B cell (primary cell): Measurements from ENCODE around the gene CDK6. TPM values are rescaled to one million over a fixed set of nuclear protein-coding genes. Genes with fewer than 3 reads are reported as not detected.

ENCODE experiments used
- ATAC-seq: fragments of 200-7000 bp; cut with Tn5 transposase; one replicate; pipeline ENCODE4 v1.10.0; 2021; ENCODE audit warnings: low read depth, mild to moderate bottlenecking, moderate number of reproducible peaks, moderate library complexity
- CTCF ChIA-PET: fragments of 350-600 bp; sonication (Branson Sonifier 250); formaldehyde crosslinking; loops from one replicate; lab custom pipeline; 2021; ENCODE audit warnings: antibody characterized with exemption, inconsistent platforms; lab: Charles Lee
- POLR2A ChIA-PET: fragments of 350-600 bp; sonication (Branson Sonifier 250); formaldehyde crosslinking; loops from one replicate; lab custom pipeline; 2021; ENCODE audit warnings: antibody characterized with exemption; lab: Charles Lee
- DNase-seq: peaks from one replicate; pipeline ENCODE4 v3.0.0; 2013
- H2AFZ ChIP-seq: 2 replicates; pipeline ENCODE4 v1.6.1; 2012; ENCODE audit warnings: mild to moderate bottlenecking, low read depth, low read length; ENCODE audit not compliant: insufficient read depth, poor library complexity, severe bottlenecking
- H3K27ac ChIP-seq, 2 donors: 1 replicate in 1 of 2; 2 replicates in 1 of 2; pipeline ENCODE4 v1.5.1; 2012 to 2013; ENCODE audit warnings: low read length in 2 of 2, mild to moderate bottlenecking in 2 of 2, moderate library complexity in 1 of 2
- H3K27me3 ChIP-seq, 4 experiments: fragments of 200-600 bp in 1 of 4; sonication (generic) in 1 of 4; replicated peaks in 1 of 4; 1 replicate in 2 of 4; 2 replicates in 2 of 4; pipeline versions ENCODE4 v1.6.1 to v1.7.0; 2013 to 2016; ENCODE audit warnings: low read length in 3 of 4, mild to moderate bottlenecking in 2 of 4, mixed read lengths in 1 of 4, moderate library complexity in 1 of 4; ENCODE audit not compliant: insufficient read depth in 4 of 4, control insufficient read depth in 3 of 4; ENCODE audit errors: control extremely low read depth in 1 of 4
- H3K36me3 ChIP-seq, 2 experiments: replicated peaks in 1 of 2; 1 replicate in 1 of 2; 2 replicates in 1 of 2; pipeline versions ENCODE4 v1.6.1 to v1.7.1; 2013; ENCODE audit warnings: low read length in 1 of 2; ENCODE audit not compliant: insufficient read depth in 2 of 2, control insufficient read depth in 1 of 2; ENCODE audit errors: control extremely low read depth in 1 of 2, extremely low read depth in 1 of 2
- H3K4me1 ChIP-seq, 2 donors: fragments of 200-600 bp in 1 of 2; sonication (generic) in 1 of 2; 1 replicate in 1 of 2; 2 replicates in 1 of 2; pipeline versions ENCODE4 v1.5.1 to v1.6.1; 2013 to 2017; ENCODE audit warnings: low read length in 2 of 2; ENCODE audit not compliant: control insufficient read depth in 2 of 2, insufficient read depth in 2 of 2
- H3K4me2 ChIP-seq: replicated peaks from 2 replicates; pipeline ENCODE3; 2012; ENCODE audit warnings: mild to moderate bottlenecking, low read depth, low read length; ENCODE audit not compliant: poor library complexity, severe bottlenecking
- H3K4me3 ChIP-seq, 5 experiments: fragments of 200-600 bp in 1 of 5; sonication (generic) in 1 of 5; 1 replicate in 3 of 5; 2 replicates in 2 of 5; pipeline versions ENCODE4 v1.5.1 to v1.7.0; 2011 to 2016; ENCODE audit warnings: low read length in 4 of 5, mild to moderate bottlenecking in 4 of 5, low read depth in 2 of 5, control low read depth in 1 of 5, moderate library complexity in 1 of 5; ENCODE audit not compliant: insufficient read depth in 1 of 5; ENCODE audit errors: control extremely low read depth in 1 of 5, extremely low read depth in 1 of 5
- H3K79me2 ChIP-seq: fragments of 200-600 bp; sonication (generic); one replicate; pipeline ENCODE4 v1.6.0; 2016; ENCODE audit warnings: low read length; ENCODE audit not compliant: control insufficient read depth, insufficient read depth
- H3K9ac ChIP-seq: fragments of 200-600 bp; sonication (generic); 2 replicates; pipeline ENCODE4 v1.6.1; 2017; ENCODE audit warnings: mild to moderate bottlenecking, low read length, moderate library complexity
- H3K9me3 ChIP-seq, 3 donors: one replicate each; pipeline versions ENCODE4 v1.6.1 to v1.7.1; 2013; ENCODE audit warnings: low read length in 2 of 3; ENCODE audit not compliant: control insufficient read depth in 2 of 3, insufficient read depth in 1 of 3; ENCODE audit errors: control extremely low read depth in 1 of 3
- H4K20me1 ChIP-seq: 2 replicates; pipeline ENCODE4 v1.6.0; 2012; ENCODE audit warnings: mild to moderate bottlenecking, low read length; ENCODE audit not compliant: insufficient read depth, control insufficient read depth, poor library complexity, severe bottlenecking
- H3K27ac Mint-ChIP-seq: one replicate; pipeline ENCODE4 v1.8.0; 2021; ENCODE audit warnings: mixed read lengths
- H3K27me3 Mint-ChIP-seq: one replicate; pipeline ENCODE4 v1.8.0; 2021; ENCODE audit warnings: mixed read lengths
- H3K4me1 Mint-ChIP-seq: one replicate; pipeline ENCODE4 v1.8.0; 2021; ENCODE audit warnings: mixed read lengths
- H3K4me3 Mint-ChIP-seq: one replicate; pipeline ENCODE4 v1.8.0; 2021; ENCODE audit warnings: mixed read lengths
- H3K9me3 Mint-ChIP-seq: one replicate; pipeline ENCODE4 v1.8.0; 2022; ENCODE audit warnings: mixed read lengths; ENCODE audit not compliant: insufficient read depth
- EZH2 ChIP-seq: IDR thresholded peaks from 2 replicates; pipeline ENCODE4 v1.6.1; 2012; ENCODE audit warnings: borderline replicate concordance, low read depth, mild to moderate bottlenecking, moderate library complexity, low read length; ENCODE audit not compliant: insufficient read depth, poor library complexity, severe bottlenecking
- WGBS: methylation state at CpG from one replicate; pipeline ENCODE4 v1.1.5; 2013; ENCODE audit warnings: missing lambda C conversion rate; ENCODE audit not compliant: insufficient coverage; 5-methylcytosine and 5-hydroxymethylcytosine counted together
- intact Hi-C: fragments of 100-400 bp; cut with micrococcal nuclease; formaldehyde crosslinking; loops from one replicate; pipeline ENCODE4 v1.10.0; 2022
- polyA plus RNA-seq: library from polyadenylated mRNA; depleted of rRNA; stranded (reverse); fragments of >200 nt; gene quantifications from 2 replicates; pipeline ENCODE4 v1.2.3, GENCODE V29; 2012
- total RNA-seq, 2 donors: library from RNA; stranded (reverse); fragments of 120-200 nt in 1 of 2; gene quantifications; 1 replicate in 1 of 2; 2 replicates in 1 of 2; pipeline versions ENCODE4 v1.2.3 to v1.2.4, GENCODE V29; 2013 to 2022
- TF ChIP-seq, protein P1 (sequence below): fragments of 200-600 bp; IDR thresholded peaks from one replicate; pipeline ENCODE4 v1.8.0; 2022; ENCODE audit warnings: antibody characterized with exemption, mild to moderate bottlenecking

CDK6 gene
- total and polyA plus RNA-seq, 2 donors (not counting 1 experiment from before 2014, with no cell fraction given): 3.0 to 14.6 TPM

DNA sequence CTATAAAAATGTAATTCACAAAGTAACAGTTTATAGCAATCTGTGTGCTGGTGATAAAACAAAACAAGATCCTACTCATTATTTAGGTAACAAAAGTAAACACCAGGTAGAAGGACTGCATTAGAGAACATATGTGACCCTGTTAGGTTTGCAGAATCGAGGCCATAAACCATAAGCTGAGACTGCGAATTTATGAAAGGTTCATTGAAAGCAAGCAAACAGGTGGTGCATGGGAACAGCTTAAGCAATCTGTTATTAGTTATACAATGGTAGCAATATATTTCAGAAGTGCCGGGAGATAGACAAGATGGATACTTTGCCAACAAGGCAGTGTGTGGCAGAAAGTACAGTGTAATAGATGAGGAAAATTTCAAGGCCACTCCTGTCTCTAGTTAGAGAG lies 222.7 kb downstream of the CDK6 start:
- Histone ChIP-seq H3K4me3 (no peak overlapping the region), H3K4me2 (no peak overlapping the region), H3K9ac (no peak overlapping the region), H3K79me2 (no peaks in the 10 kb centered on the region), H3K9me3 (no peaks in the 10 kb centered on the region), H3K4me1 (no peaks in the 10 kb centered on the region), H2AFZ (no peak overlapping the region), H4K20me1 (no peaks in the 10 kb centered on the region), H3K27me3 (no peaks in the 10 kb centered on the region), H3K36me3 (peaks cover 0 to 11% of the 10 kb centered on the region in 2 experiments), H3K27ac (no peak overlapping the region)
- Mint-ChIP-seq H3K27me3 (no peaks in the 10 kb centered on the region), H3K9me3 (no peaks in the 10 kb centered on the region), H3K27ac (no peak overlapping the region), H3K4me3 (no peak overlapping the region), H3K4me1 (no peaks in the 10 kb centered on the region)
- ATAC-seq (no peak), DNase-seq (no peak)
- POLR2A ChIA-PET: no interaction called here
- TF ChIP-seq, protein P1, sequence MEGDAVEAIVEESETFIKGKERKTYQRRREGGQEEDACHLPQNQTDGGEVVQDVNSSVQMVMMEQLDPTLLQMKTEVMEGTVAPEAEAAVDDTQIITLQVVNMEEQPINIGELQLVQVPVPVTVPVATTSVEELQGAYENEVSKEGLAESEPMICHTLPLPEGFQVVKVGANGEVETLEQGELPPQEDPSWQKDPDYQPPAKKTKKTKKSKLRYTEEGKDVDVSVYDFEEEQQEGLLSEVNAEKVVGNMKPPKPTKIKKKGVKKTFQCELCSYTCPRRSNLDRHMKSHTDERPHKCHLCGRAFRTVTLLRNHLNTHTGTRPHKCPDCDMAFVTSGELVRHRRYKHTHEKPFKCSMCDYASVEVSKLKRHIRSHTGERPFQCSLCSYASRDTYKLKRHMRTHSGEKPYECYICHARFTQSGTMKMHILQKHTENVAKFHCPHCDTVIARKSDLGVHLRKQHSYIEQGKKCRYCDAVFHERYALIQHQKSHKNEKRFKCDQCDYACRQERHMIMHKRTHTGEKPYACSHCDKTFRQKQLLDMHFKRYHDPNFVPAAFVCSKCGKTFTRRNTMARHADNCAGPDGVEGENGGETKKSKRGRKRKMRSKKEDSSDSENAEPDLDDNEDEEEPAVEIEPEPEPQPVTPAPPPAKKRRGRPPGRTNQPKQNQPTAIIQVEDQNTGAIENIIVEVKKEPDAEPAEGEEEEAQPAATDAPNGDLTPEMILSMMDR: no peak
- TF ChIP-seq EZH2: no peak
- CTCF ChIA-PET: interaction anchor here (0.5 kb wide), 1 partner anchor 21 kb away, joined by 3 read pairs; no protein-coding TSS in a partner anchor
- WGBS: 100% methylated on average over 2 of the region's 3 CpGs
- intact Hi-C loops: no loop called here

DNA sequence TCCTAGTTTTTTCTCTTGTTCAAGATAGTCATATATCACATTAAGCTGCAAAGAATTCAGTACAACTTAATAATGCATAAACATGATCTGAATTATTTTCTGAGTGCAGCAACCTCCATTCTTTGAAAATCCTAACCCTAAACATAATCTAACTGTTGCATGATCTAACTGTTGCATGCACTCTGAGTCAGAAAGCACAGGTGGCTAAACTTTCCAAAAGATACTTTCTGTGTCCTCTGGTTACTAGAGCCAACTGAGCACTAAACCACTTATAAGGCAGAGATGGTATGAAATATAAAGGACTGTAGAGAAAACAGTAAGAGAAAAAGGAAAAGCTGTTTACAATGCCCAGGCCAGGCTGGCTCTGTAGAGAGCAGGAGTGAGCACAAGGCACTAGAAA lies 223.2 kb downstream of the CDK6 start:
- H3K4me3 ChIP-seq: no peak overlapping the region
- peaks cover 0 to 11% of the 10 kb centered on the region in 2 experiments for H3K36me3 ChIP-seq
- TF ChIP-seq, protein P1: no peak
- TF ChIP-seq EZH2: no peak
- no peaks in the 10 kb centered on the region for H4K20me1 ChIP-seq
- no peaks in the 10 kb centered on the region for H3K79me2 ChIP-seq
- no peaks in the 10 kb centered on the region for H3K9me3 Mint-ChIP-seq
- no peaks in the 10 kb centered on the region for H3K9me3 ChIP-seq
- intact Hi-C loops: no loop called here
- H3K4me1 ChIP-seq: no peaks in the 10 kb centered on the region
- no peak overlapping the region for H2AFZ ChIP-seq
- DNase-seq: no peak
- H3K9ac ChIP-seq: no peak overlapping the region
- H3K27me3 Mint-ChIP-seq: no peaks in the 10 kb centered on the region
- ChIA-PET CTCF (no interaction called here), POLR2A (no interaction called here)
- H3K27ac Mint-ChIP-seq: no peak overlapping the region
- no peak for ATAC-seq
- H3K4me3 Mint-ChIP-seq: no peak overlapping the region
- H3K27ac ChIP-seq: no peak overlapping the region
- H3K4me1 Mint-ChIP-seq: no peaks in the 10 kb centered on the region
- no peaks in the 10 kb centered on the region for H3K27me3 ChIP-seq
- no peak overlapping the region for H3K4me2 ChIP-seq
